HEK293 (cell line): Measurements from ENCODE around the gene ZSWIM6.

Source experiments
- BCL11A ChIP-seq: fragments of 450-650 bp; formaldehyde crosslinking; IDR thresholded peaks from 2 replicates; pipeline ENCODE4 v1.5.1; 2016; ENCODE audit warnings: low read depth, missing biosample characterization, missing genetic modification characterization
- IKZF3 ChIP-seq: fragments of 450-650 bp; IDR thresholded peaks from 2 replicates; pipeline ENCODE4 v1.5.0; 2018; ENCODE audit warnings: missing biosample characterization, mild to moderate bottlenecking, missing genetic modification characterization, moderate library complexity
- KLF16 ChIP-seq: fragments of 450-650 bp; formaldehyde crosslinking; IDR thresholded peaks from 2 replicates; pipeline ENCODE4 v1.5.1; 2017; ENCODE audit warnings: missing biosample characterization, missing genetic modification characterization
- SETDB1 ChIP-seq: IDR thresholded peaks from one replicate; pipeline ENCODE4 v1.6.1; 2017; ENCODE audit warnings: mild to moderate bottlenecking, low read length, moderate library complexity, mixed read lengths; ENCODE audit not compliant: insufficient read length
- SP7 ChIP-seq: fragments of 450-650 bp; formaldehyde crosslinking; IDR thresholded peaks from 2 replicates; pipeline ENCODE4 v1.5.1; 2016; ENCODE audit warnings: missing biosample characterization, missing genetic modification characterization
- WT1 ChIP-seq: fragments of 450-650 bp; formaldehyde crosslinking; IDR thresholded peaks from 2 replicates; pipeline ENCODE4 v1.5.1; 2016; ENCODE audit warnings: missing biosample characterization, missing genetic modification characterization
- ZBTB17 ChIP-seq: fragments of 450-650 bp; formaldehyde crosslinking; IDR thresholded peaks from 2 replicates; pipeline ENCODE4 v1.5.1; 2016; ENCODE audit warnings: missing biosample characterization, missing genetic modification characterization
- ZBTB7A ChIP-seq: fragments of 450-650 bp; formaldehyde crosslinking; IDR thresholded peaks from 2 replicates; pipeline ENCODE4 v1.5.1; 2016; ENCODE audit warnings: low read depth, missing biosample characterization, missing genetic modification characterization
- ZBTB8A ChIP-seq: fragments of 450-650 bp; formaldehyde crosslinking; IDR thresholded peaks from 2 replicates; pipeline ENCODE4 v1.5.1; 2016; ENCODE audit warnings: missing biosample characterization, missing genetic modification characterization
- ZNF112 ChIP-seq: fragments of 450-650 bp; formaldehyde crosslinking; IDR thresholded peaks from 2 replicates; pipeline ENCODE4 v1.5.0; 2017; ENCODE audit warnings: missing biosample characterization, missing genetic modification characterization
- ZNF155 ChIP-seq: fragments of 450-650 bp; formaldehyde crosslinking; IDR thresholded peaks from 2 replicates; pipeline ENCODE4 v1.5.1; 2016; ENCODE audit warnings: missing biosample characterization, missing genetic modification characterization
- ZNF157 ChIP-seq: fragments of 450-650 bp; formaldehyde crosslinking; IDR thresholded peaks from 2 replicates; pipeline ENCODE4 v1.5.1; 2016; ENCODE audit warnings: missing biosample characterization, missing genetic modification characterization
- ZNF169 ChIP-seq: fragments of 450-650 bp; formaldehyde crosslinking; IDR thresholded peaks from 2 replicates; pipeline ENCODE4 v1.5.1; 2016; ENCODE audit warnings: missing biosample characterization, missing genetic modification characterization
- ZNF266 ChIP-seq: fragments of 450-650 bp; formaldehyde crosslinking; IDR thresholded peaks from 2 replicates; pipeline ENCODE4 v1.5.1; 2016; ENCODE audit warnings: missing biosample characterization, missing genetic modification characterization, low read depth
- ZNF341 ChIP-seq: fragments of 450-650 bp; formaldehyde crosslinking; IDR thresholded peaks from 2 replicates; pipeline ENCODE4; 2016; ENCODE audit warnings: low read depth, missing biosample characterization, missing genetic modification characterization
- ZNF426 ChIP-seq: fragments of 450-650 bp; formaldehyde crosslinking; IDR thresholded peaks from 2 replicates; pipeline ENCODE4 v1.5.1; 2017; ENCODE audit warnings: missing biosample characterization, missing genetic modification characterization, mild to moderate bottlenecking, inconsistent platforms, moderate library complexity
- ZNF514 ChIP-seq: fragments of 450-650 bp; formaldehyde crosslinking; IDR thresholded peaks from 2 replicates; pipeline ENCODE4 v1.5.1; 2016; ENCODE audit warnings: missing biosample characterization, missing genetic modification characterization
- ZNF555 ChIP-seq: fragments of 450-650 bp; formaldehyde crosslinking; conservative IDR thresholded peaks from 2 replicates; pipeline ENCODE4 v1.5.1; 2017; ENCODE audit warnings: missing biosample characterization, mild to moderate bottlenecking, missing genetic modification characterization, inconsistent platforms
- ZNF629 ChIP-seq: fragments of 450-650 bp; formaldehyde crosslinking; IDR thresholded peaks from 2 replicates; pipeline ENCODE4 v1.5.1; 2017; ENCODE audit warnings: missing biosample characterization, missing genetic modification characterization
- ZNF654 ChIP-seq: fragments of 450-650 bp; formaldehyde crosslinking; IDR thresholded peaks from 2 replicates; pipeline ENCODE4 v1.5.1; 2016; ENCODE audit warnings: low read depth, missing biosample characterization, missing genetic modification characterization
- ZNF664 ChIP-seq: fragments of 450-650 bp; formaldehyde crosslinking; IDR thresholded peaks from 2 replicates; pipeline ENCODE4 v1.5.1; 2016; ENCODE audit warnings: missing biosample characterization, missing genetic modification characterization
- ZSCAN23 ChIP-seq: fragments of 450-650 bp; formaldehyde crosslinking; IDR thresholded peaks from 2 replicates; pipeline ENCODE4 v1.5.1; 2016; ENCODE audit warnings: missing biosample characterization, missing genetic modification characterization
- TF ChIP-seq, protein P1 (sequence below): fragments of 450-650 bp; formaldehyde crosslinking; conservative IDR thresholded peaks from 2 replicates; pipeline ENCODE4 v1.5.1; 2016; ENCODE audit warnings: low read depth, missing biosample characterization, missing genetic modification characterization
- TF ChIP-seq, protein P2 (sequence below): fragments of 450-650 bp; formaldehyde crosslinking; IDR thresholded peaks from 2 replicates; pipeline ENCODE4 v1.5.1; 2016; ENCODE audit warnings: missing biosample characterization, missing genetic modification characterization
- TF ChIP-seq, protein P3 (sequence below): fragments of 450-650 bp; formaldehyde crosslinking; IDR thresholded peaks from 2 replicates; pipeline ENCODE4 v1.5.1; 2017; ENCODE audit warnings: missing biosample characterization, missing genetic modification characterization
- TF ChIP-seq, protein P4 (sequence below): fragments of 450-650 bp; formaldehyde crosslinking; IDR thresholded peaks from 2 replicates; pipeline ENCODE4 v1.5.1; 2016; ENCODE audit warnings: missing biosample characterization, missing genetic modification characterization
- TF ChIP-seq, protein P5 (sequence below): fragments of 450-650 bp; IDR thresholded peaks from 2 replicates; pipeline ENCODE4 v1.5.1; 2018; ENCODE audit warnings: missing biosample characterization, mild to moderate bottlenecking, missing genetic modification characterization
- TF ChIP-seq, protein P6 (sequence below): fragments of 450-650 bp; formaldehyde crosslinking; IDR thresholded peaks from 2 replicates; pipeline ENCODE4 v1.5.1; 2017; ENCODE audit warnings: missing biosample characterization, missing genetic modification characterization
- TF ChIP-seq, protein P7 (sequence below): fragments of 450-650 bp; formaldehyde crosslinking; IDR thresholded peaks from 2 replicates; pipeline ENCODE4; 2016; ENCODE audit warnings: missing biosample characterization, missing genetic modification characterization

ZSWIM6 gene

DNA sequence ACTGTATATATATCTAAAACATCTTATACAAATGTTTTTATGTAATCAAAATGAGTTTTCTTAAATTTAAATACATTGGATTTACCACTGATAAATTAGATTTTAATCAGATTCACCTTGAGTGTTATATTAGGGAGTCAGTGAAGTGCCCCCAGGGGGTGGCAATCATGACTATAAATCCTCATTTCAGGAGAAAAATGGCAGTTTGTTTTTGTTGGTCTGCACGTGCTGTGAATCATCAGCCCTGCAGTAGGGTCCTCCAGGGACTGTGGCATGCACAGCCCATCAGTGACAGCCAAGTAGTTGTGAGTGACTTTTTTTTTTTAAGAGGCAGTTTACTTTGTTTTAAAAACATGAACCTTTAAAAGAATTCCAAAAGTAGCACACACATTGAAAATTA is 65.2 kb downstream of the ZSWIM6 start (continued):
- TF ChIP-seq ZNF654, result no peak
- TF ChIP-seq, protein P1, sequence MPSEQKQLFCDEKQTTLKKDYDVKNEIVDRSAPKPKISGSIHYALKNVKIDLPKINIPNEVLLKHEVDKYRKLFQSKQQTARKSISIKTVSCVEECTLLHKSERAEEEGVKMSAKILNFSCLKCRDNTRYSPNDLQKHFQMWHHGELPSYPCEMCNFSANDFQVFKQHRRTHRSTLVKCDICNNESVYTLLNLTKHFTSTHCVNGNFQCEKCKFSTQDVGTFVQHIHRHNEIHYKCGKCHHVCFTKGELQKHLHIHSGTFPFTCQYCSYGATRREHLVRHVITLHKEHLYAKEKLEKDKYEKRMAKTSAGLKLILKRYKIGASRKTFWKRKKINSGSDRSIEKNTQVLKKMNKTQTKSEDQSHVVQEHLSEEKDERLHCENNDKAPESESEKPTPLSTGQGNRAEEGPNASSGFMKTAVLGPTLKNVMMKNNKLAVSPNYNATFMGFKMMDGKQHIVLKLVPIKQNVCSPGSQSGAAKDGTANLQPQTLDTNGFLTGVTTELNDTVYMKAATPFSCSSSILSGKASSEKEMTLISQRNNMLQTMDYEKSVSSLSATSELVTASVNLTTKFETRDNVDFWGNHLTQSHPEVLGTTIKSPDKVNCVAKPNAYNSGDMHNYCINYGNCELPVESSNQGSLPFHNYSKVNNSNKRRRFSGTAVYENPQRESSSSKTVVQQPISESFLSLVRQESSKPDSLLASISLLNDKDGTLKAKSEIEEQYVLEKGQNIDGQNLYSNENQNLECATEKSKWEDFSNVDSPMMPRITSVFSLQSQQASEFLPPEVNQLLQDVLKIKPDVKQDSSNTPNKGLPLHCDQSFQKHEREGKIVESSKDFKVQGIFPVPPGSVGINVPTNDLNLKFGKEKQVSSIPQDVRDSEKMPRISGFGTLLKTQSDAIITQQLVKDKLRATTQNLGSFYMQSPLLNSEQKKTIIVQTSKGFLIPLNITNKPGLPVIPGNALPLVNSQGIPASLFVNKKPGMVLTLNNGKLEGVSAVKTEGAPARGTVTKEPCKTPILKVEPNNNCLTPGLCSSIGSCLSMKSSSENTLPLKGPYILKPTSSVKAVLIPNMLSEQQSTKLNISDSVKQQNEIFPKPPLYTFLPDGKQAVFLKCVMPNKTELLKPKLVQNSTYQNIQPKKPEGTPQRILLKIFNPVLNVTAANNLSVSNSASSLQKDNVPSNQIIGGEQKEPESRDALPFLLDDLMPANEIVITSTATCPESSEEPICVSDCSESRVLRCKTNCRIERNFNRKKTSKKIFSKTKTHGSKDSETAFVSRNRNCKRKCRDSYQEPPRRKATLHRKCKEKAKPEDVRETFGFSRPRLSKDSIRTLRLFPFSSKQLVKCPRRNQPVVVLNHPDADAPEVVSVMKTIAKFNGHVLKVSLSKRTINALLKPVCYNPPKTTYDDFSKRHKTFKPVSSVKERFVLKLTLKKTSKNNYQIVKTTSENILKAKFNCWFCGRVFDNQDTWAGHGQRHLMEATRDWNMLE (tag by site-specific recombination), result no peak
- no peak for TF ChIP-seq ZBTB17 (tag by site-specific recombination)
- TF ChIP-seq ZNF664 (tag by site-specific recombination), result no peak
- TF ChIP-seq WT1, result peak; percentile 80
- no peak for TF ChIP-seq ZNF514 (tag by site-specific recombination)
- no peak for TF ChIP-seq ZNF155 (tag by site-specific recombination)
- TF ChIP-seq ZNF426 (tag by site-specific recombination), result no peak
- no peak for TF ChIP-seq ZNF555
- TF ChIP-seq, protein P2, sequence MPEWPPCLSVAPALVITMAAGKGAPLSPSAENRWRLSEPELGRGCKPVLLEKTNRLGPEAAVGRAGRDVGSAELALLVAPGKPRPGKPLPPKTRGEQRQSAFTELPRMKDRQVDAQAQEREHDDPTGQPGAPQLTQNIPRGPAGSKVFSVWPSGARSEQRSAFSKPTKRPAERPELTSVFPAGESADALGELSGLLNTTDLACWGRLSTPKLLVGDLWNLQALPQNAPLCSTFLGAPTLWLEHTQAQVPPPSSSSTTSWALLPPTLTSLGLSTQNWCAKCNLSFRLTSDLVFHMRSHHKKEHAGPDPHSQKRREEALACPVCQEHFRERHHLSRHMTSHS (tag by site-specific recombination), result no peak
- TF ChIP-seq, protein P3, sequence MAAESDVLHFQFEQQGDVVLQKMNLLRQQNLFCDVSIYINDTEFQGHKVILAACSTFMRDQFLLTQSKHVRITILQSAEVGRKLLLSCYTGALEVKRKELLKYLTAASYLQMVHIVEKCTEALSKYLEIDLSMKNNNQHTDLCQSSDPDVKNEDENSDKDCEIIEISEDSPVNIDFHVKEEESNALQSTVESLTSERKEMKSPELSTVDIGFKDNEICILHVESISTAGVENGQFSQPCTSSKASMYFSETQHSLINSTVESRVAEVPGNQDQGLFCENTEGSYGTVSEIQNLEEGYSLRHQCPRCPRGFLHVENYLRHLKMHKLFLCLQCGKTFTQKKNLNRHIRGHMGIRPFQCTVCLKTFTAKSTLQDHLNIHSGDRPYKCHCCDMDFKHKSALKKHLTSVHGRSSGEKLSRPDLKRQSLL (tag by site-specific recombination), result no peak
- TF ChIP-seq SP7 (tag by site-specific recombination), result peak; percentile 49
- TF ChIP-seq SETDB1, result no peak
- no peak for TF ChIP-seq ZNF341 (tag by site-specific recombination)
- TF ChIP-seq, protein P4, sequence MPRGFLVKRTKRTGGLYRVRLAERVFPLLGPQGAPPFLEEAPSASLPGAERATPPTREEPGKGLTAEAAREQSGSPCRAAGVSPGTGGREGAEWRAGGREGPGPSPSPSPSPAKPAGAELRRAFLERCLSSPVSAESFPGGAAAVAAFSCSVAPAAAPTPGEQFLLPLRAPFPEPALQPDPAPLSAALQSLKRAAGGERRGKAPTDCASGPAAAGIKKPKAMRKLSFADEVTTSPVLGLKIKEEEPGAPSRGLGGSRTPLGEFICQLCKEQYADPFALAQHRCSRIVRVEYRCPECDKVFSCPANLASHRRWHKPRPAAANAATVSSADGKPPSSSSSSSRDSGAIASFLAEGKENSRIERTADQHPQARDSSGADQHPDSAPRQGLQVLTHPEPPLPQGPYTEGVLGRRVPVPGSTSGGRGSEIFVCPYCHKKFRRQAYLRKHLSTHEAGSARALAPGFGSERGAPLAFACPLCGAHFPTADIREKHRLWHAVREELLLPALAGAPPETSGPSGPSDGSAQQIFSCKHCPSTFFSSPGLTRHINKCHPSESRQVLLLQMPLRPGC, result 0 out of 2 replicates have a peak, but pooled peaks have one; percentile 28
- peak; percentile 30; the same call in 1 of the 2 replicates for TF ChIP-seq ZNF629 (tag by site-specific recombination)
- no peak for TF ChIP-seq ZNF266 (tag by site-specific recombination)
- TF ChIP-seq ZNF169 (tag by site-specific recombination), result no peak
- TF ChIP-seq ZBTB7A (tag by site-specific recombination), result no peak
- TF ChIP-seq BCL11A (tag by site-specific recombination), result no peak
- TF ChIP-seq, protein P5, sequence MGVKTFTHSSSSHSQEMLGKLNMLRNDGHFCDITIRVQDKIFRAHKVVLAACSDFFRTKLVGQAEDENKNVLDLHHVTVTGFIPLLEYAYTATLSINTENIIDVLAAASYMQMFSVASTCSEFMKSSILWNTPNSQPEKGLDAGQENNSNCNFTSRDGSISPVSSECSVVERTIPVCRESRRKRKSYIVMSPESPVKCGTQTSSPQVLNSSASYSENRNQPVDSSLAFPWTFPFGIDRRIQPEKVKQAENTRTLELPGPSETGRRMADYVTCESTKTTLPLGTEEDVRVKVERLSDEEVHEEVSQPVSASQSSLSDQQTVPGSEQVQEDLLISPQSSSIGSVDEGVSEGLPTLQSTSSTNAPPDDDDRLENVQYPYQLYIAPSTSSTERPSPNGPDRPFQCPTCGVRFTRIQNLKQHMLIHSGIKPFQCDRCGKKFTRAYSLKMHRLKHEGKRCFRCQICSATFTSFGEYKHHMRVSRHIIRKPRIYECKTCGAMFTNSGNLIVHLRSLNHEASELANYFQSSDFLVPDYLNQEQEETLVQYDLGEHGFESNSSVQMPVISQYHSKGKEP (tag by site-specific recombination), result 0 out of 2 replicates have a peak, but pooled peaks have one; percentile 25
- TF ChIP-seq, protein P6, sequence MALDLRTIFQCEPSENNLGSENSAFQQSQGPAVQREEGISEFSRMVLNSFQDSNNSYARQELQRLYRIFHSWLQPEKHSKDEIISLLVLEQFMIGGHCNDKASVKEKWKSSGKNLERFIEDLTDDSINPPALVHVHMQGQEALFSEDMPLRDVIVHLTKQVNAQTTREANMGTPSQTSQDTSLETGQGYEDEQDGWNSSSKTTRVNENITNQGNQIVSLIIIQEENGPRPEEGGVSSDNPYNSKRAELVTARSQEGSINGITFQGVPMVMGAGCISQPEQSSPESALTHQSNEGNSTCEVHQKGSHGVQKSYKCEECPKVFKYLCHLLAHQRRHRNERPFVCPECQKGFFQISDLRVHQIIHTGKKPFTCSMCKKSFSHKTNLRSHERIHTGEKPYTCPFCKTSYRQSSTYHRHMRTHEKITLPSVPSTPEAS (tag by site-specific recombination), result no peak
- TF ChIP-seq, protein P7, sequence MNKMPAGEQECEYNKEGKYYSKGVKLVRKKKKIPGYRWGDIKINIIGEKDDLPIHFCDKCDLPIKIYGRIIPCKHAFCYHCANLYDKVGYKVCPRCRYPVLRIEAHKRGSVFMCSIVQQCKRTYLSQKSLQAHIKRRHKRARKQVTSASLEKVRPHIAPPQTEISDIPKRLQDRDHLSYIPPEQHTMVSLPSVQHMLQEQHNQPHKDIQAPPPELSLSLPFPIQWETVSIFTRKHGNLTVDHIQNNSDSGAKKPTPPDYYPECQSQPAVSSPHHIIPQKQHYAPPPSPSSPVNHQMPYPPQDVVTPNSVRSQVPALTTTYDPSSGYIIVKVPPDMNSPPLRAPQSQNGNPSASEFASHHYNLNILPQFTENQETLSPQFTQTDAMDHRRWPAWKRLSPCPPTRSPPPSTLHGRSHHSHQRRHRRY (tag by site-specific recombination), result no peak
- no peak for TF ChIP-seq ZNF157 (tag by site-specific recombination)
- TF ChIP-seq ZBTB8A (tag by site-specific recombination), result peak; percentile 34
- TF ChIP-seq KLF16 (tag by site-specific recombination), result no peak
- no peak for TF ChIP-seq ZNF112 (tag by site-specific recombination)
- peak; percentile 60; the same call in 1 of the 2 replicates for TF ChIP-seq IKZF3 (tag by site-specific recombination)
- TF ChIP-seq ZSCAN23 (tag by site-specific recombination), result no peak
